HEK293 (cell line): ENCODE measurements around the gene HARS1.

Experiments used
- CTCF ChIA-PET: fragments of 350-600 bp; formaldehyde crosslinking; extraction: SDS; loops from one replicate; lab custom pipeline; 2021; ENCODE audit warnings: antibody characterized with exemption; lab: Yijun Ruan, JAX
- POLR2A ChIA-PET: fragments of 300-600 bp; formaldehyde crosslinking; extraction: SDS; loops from one replicate; lab custom pipeline; 2020; ENCODE audit warnings: antibody characterized with exemption, inconsistent platforms; lab: Yijun Ruan, JAX
- H3K27ac ChIP-seq: fragments of 200-500 bp; sonication (Bioruptor generic); 2 replicates; pipeline ENCODE4 v1.5.1; 2014; ENCODE audit warnings: low read depth, low read length, control low read depth, inconsistent platforms; ENCODE audit errors: extremely low read depth
- H3K36me3 ChIP-seq, 2 experiments: fragments of 200-500 bp in 1 of 2; sonication (Bioruptor generic) in 1 of 2; 1 replicate in 1 of 2; 2 replicates in 1 of 2; pipeline ENCODE4 v1.5.1; 2014 to 2017; ENCODE audit warnings: inconsistent platforms in 2 of 2, low read length in 2 of 2; ENCODE audit not compliant: control insufficient read depth in 2 of 2, insufficient read depth in 1 of 2
- H3K4me1 ChIP-seq: fragments of 200-500 bp; sonication (Bioruptor generic); 2 replicates; pipeline ENCODE4 v1.5.1; 2014; ENCODE audit warnings: mild to moderate bottlenecking, low read length, inconsistent platforms; ENCODE audit not compliant: control insufficient read depth, insufficient read depth
- H3K4me3 ChIP-seq: 2 replicates; pipeline ENCODE4 v1.5.1; 2011; ENCODE audit warnings: low read depth, mild to moderate bottlenecking, control low read depth, low read length, moderate library complexity
- H3K9me3 ChIP-seq: fragments of 200-500 bp; sonication (Bioruptor generic); 2 replicates; pipeline ENCODE4 v1.5.1; 2014; ENCODE audit warnings: low read depth, low read length, inconsistent platforms; ENCODE audit not compliant: control insufficient read depth, insufficient read depth
- BCL11A ChIP-seq: fragments of 450-650 bp; formaldehyde crosslinking; IDR thresholded peaks from 2 replicates; pipeline ENCODE4 v1.5.1; 2016; ENCODE audit warnings: low read depth, missing biosample characterization, missing genetic modification characterization
- KLF16 ChIP-seq: fragments of 450-650 bp; formaldehyde crosslinking; IDR thresholded peaks from 2 replicates; pipeline ENCODE4 v1.5.1; 2017; ENCODE audit warnings: missing biosample characterization, missing genetic modification characterization
- PRDM1 ChIP-seq: fragments of 450-650 bp; formaldehyde crosslinking; IDR thresholded peaks from 2 replicates; pipeline ENCODE4; 2016; ENCODE audit warnings: missing biosample characterization, missing genetic modification characterization
- SALL2 ChIP-seq: fragments of 450-650 bp; formaldehyde crosslinking; IDR thresholded peaks from 2 replicates; pipeline ENCODE4 v1.5.0; 2017; ENCODE audit warnings: missing biosample characterization, mild to moderate bottlenecking, missing genetic modification characterization, borderline replicate concordance
- TCF7L2 ChIP-seq: IDR thresholded peaks from 2 replicates; pipeline ENCODE4 v1.6.1; 2011; ENCODE audit warnings: low read depth, mild to moderate bottlenecking, inconsistent platforms, low read length, moderate library complexity, borderline replicate concordance
- WT1 ChIP-seq: fragments of 450-650 bp; formaldehyde crosslinking; IDR thresholded peaks from 2 replicates; pipeline ENCODE4 v1.5.1; 2016; ENCODE audit warnings: missing biosample characterization, missing genetic modification characterization
- ZBTB20 ChIP-seq: fragments of 450-650 bp; formaldehyde crosslinking; IDR thresholded peaks from 2 replicates; pipeline ENCODE4 v1.5.1; 2016; ENCODE audit warnings: missing biosample characterization, missing genetic modification characterization
- ZBTB48 ChIP-seq: fragments of 450-650 bp; formaldehyde crosslinking; IDR thresholded peaks from 2 replicates; pipeline ENCODE4 v1.5.1; 2016; ENCODE audit warnings: missing biosample characterization, missing genetic modification characterization
- ZBTB8A ChIP-seq: fragments of 450-650 bp; formaldehyde crosslinking; IDR thresholded peaks from 2 replicates; pipeline ENCODE4 v1.5.1; 2016; ENCODE audit warnings: missing biosample characterization, missing genetic modification characterization
- ZNF10 ChIP-seq: fragments of 450-650 bp; formaldehyde crosslinking; IDR thresholded peaks from 2 replicates; pipeline ENCODE4 v1.5.1; 2017; ENCODE audit warnings: missing biosample characterization, missing genetic modification characterization
- ZNF239 ChIP-seq: fragments of 450-650 bp; formaldehyde crosslinking; IDR thresholded peaks from 2 replicates; pipeline ENCODE4 v1.5.1; 2016; ENCODE audit warnings: missing biosample characterization, missing genetic modification characterization
- ZNF335 ChIP-seq: fragments of 450-650 bp; formaldehyde crosslinking; conservative IDR thresholded peaks from 2 replicates; pipeline ENCODE4 v1.5.1; 2016; ENCODE audit warnings: missing biosample characterization, missing genetic modification characterization
- ZNF501 ChIP-seq: fragments of 450-650 bp; formaldehyde crosslinking; IDR thresholded peaks from 2 replicates; pipeline ENCODE4 v1.5.1; 2016; ENCODE audit warnings: missing biosample characterization, missing genetic modification characterization
- ZNF521 ChIP-seq: fragments of 450-650 bp; formaldehyde crosslinking; IDR thresholded peaks from 2 replicates; pipeline ENCODE4 v1.5.1; 2017; ENCODE audit warnings: missing biosample characterization, mild to moderate bottlenecking, missing genetic modification characterization
- ZNF548 ChIP-seq: fragments of 450-650 bp; formaldehyde crosslinking; IDR thresholded peaks from 2 replicates; pipeline ENCODE4 v1.5.1; 2016; ENCODE audit warnings: missing biosample characterization, missing genetic modification characterization
- ZNF561 ChIP-seq: fragments of 450-650 bp; IDR thresholded peaks from 2 replicates; pipeline ENCODE4 v1.5.1; 2018; ENCODE audit warnings: missing biosample characterization, missing genetic modification characterization, borderline replicate concordance
- ZNF596 ChIP-seq: fragments of 450-650 bp; IDR thresholded peaks from 2 replicates; pipeline ENCODE4 v1.5.0; 2018; ENCODE audit warnings: missing biosample characterization, mild to moderate bottlenecking, missing genetic modification characterization, moderate library complexity
- ZNF660 ChIP-seq: fragments of 450-650 bp; IDR thresholded peaks from 2 replicates; pipeline ENCODE4 v1.5.1; 2018; ENCODE audit warnings: missing biosample characterization, mild to moderate bottlenecking, missing genetic modification characterization
- ZNF843 ChIP-seq: fragments of 450-650 bp; formaldehyde crosslinking; IDR thresholded peaks from 2 replicates; pipeline ENCODE4 v1.5.1; 2016; ENCODE audit warnings: missing biosample characterization, missing genetic modification characterization
- TF ChIP-seq, protein P1 (sequence below): fragments of 450-650 bp; formaldehyde crosslinking; IDR thresholded peaks from 2 replicates; pipeline ENCODE4 v1.5.1; 2016; ENCODE audit warnings: missing biosample characterization, missing genetic modification characterization
- TF ChIP-seq, protein P2 (sequence below): fragments of 450-650 bp; formaldehyde crosslinking; IDR thresholded peaks from 2 replicates; pipeline ENCODE4 v1.5.1; 2016; ENCODE audit warnings: missing biosample characterization, missing genetic modification characterization
- TF ChIP-seq, protein P3 (sequence below): fragments of 450-650 bp; formaldehyde crosslinking; IDR thresholded peaks from 2 replicates; pipeline ENCODE4 v1.5.1; 2017; ENCODE audit warnings: missing biosample characterization, missing genetic modification characterization
- TF ChIP-seq, protein P4 (sequence below): fragments of 450-650 bp; formaldehyde crosslinking; IDR thresholded peaks from 2 replicates; pipeline ENCODE4 v1.5.1; 2016; ENCODE audit warnings: missing biosample characterization, missing genetic modification characterization
- TF ChIP-seq, protein P5 (sequence below): fragments of 450-650 bp; formaldehyde crosslinking; IDR thresholded peaks from 2 replicates; pipeline ENCODE4 v1.5.1; 2016; ENCODE audit warnings: missing biosample characterization, missing genetic modification characterization, borderline replicate concordance

Gene HARS1

DNA sequence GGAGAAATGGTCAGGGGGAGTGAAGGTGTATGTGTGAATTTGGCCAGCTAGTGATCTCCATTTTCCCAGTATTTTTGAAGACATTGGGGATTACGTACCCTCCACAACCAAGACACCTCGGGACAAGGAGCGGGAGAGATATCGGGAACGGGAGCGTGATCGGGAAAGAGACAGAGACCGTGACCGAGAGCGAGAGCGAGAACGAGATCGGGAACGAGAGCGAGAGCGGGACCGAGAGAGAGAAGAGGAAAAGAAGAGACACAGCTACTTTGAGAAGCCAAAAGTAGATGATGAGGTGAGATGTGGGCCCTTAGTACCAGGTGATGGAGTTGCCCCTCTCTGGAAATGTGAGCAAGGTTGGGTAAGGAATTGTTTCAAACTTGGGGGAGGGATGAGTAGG, 32.3 kb downstream of the HARS1 start:
- TF ChIP-seq SALL2 (tag by site-specific recombination), result no peak
- TF ChIP-seq ZNF596 (tag by site-specific recombination), result peak; percentile 60
- TF ChIP-seq PRDM1 (tag by site-specific recombination), result 0 out of 2 replicates have a peak, but pooled peaks have one; percentile 52
- TF ChIP-seq ZNF660, result no peak
- TF ChIP-seq ZNF548 (tag by site-specific recombination), result no peak
- TF ChIP-seq ZNF521 (tag by site-specific recombination), result no peak
- CTCF ChIA-PET, result no interaction called here
- no peaks in the 10 kb centered on the region for H3K9me3 ChIP-seq
- H3K36me3 ChIP-seq, result peaks cover 76 to 93% of the 10 kb centered on the region in 2 experiments
- POLR2A ChIA-PET, result interaction anchor here (2.1 kb wide), 1 partner anchor 11 kb away, joined by 11 read pairs; the partner anchor contains the start of genes IK and NDUFA2
- no peaks in the 10 kb centered on the region for H3K4me1 ChIP-seq
- no peak overlapping the region for H3K4me3 ChIP-seq
- H3K27ac ChIP-seq, result no peak overlapping the region

DNA sequence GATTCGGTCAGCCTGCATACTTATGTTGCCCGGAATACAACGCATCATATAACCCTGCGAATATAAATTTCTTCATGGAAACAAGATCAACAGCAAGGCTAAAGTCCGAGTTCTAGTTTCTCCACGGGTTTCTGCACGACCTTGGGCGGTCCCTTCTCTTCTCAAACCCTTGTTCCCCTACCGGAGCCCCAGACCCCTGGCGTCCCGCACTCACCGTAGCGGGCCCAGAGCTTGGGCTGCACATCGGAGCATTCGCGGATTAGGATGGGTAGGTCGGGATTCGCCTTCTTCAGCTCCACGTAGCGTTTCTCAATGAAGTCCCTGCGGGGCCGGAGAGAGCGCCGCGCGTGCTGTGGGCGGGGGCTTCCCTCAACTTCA, 44.1 kb downstream of the HARS1 start:
- Histone ChIP-seq H3K4me3 (peak overlapping the region; percentile 80), H3K27ac (peak overlapping the region; percentile 60; the same call in 1 of the 2 replicates), H3K36me3 (peaks cover 40 to 74% of the 10 kb centered on the region in 2 experiments), H3K4me1 (peaks cover 2% of the 10 kb centered on the region; the same call in 1 of the 2 replicates), H3K9me3 (no peaks in the 10 kb centered on the region)
- POLR2A ChIA-PET, result interaction anchor here (0.6 to 2.6 kb wide), 43 partner anchors 8 to 406 kb away, joined by 3 to 40 read pairs (median 6); partner anchors contain the start of genes ANKHD1, APBB3, DND1 and HARS1
- TF ChIP-seq, protein P1, sequence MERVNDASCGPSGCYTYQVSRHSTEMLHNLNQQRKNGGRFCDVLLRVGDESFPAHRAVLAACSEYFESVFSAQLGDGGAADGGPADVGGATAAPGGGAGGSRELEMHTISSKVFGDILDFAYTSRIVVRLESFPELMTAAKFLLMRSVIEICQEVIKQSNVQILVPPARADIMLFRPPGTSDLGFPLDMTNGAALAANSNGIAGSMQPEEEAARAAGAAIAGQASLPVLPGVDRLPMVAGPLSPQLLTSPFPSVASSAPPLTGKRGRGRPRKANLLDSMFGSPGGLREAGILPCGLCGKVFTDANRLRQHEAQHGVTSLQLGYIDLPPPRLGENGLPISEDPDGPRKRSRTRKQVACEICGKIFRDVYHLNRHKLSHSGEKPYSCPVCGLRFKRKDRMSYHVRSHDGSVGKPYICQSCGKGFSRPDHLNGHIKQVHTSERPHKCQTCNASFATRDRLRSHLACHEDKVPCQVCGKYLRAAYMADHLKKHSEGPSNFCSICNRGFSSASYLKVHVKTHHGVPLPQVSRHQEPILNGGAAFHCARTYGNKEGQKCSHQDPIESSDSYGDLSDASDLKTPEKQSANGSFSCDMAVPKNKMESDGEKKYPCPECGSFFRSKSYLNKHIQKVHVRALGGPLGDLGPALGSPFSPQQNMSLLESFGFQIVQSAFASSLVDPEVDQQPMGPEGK (tag by site-specific recombination), result no peak
- TF ChIP-seq ZNF10 (tag by site-specific recombination) (no peak), ZNF843 (tag by site-specific recombination) (0 out of 2 replicates have a peak, but pooled peaks have one; percentile 17), ZNF501 (0 out of 2 replicates have a peak, but pooled peaks have one; percentile 23), WT1 (tag by site-specific recombination) (no peak), ZNF335 (tag by site-specific recombination) (no peak), ZBTB20 (tag by site-specific recombination) (peak; percentile 9; the same call in 1 of the 2 replicates), ZBTB48 (tag by site-specific recombination) (peak; percentile 80), BCL11A (tag by site-specific recombination) (0 out of 2 replicates have a peak, but pooled peaks have one; percentile 81), TCF7L2 (no peak), ZNF239 (tag by site-specific recombination) (no peak), ZBTB8A (tag by site-specific recombination) (no peak), ZNF561 (tag by site-specific recombination) (0 out of 2 replicates have a peak, but pooled peaks have one; percentile 22), KLF16 (tag by site-specific recombination) (0 out of 2 replicates have a peak, but pooled peaks have one; percentile 18)
- TF ChIP-seq, protein P2, sequence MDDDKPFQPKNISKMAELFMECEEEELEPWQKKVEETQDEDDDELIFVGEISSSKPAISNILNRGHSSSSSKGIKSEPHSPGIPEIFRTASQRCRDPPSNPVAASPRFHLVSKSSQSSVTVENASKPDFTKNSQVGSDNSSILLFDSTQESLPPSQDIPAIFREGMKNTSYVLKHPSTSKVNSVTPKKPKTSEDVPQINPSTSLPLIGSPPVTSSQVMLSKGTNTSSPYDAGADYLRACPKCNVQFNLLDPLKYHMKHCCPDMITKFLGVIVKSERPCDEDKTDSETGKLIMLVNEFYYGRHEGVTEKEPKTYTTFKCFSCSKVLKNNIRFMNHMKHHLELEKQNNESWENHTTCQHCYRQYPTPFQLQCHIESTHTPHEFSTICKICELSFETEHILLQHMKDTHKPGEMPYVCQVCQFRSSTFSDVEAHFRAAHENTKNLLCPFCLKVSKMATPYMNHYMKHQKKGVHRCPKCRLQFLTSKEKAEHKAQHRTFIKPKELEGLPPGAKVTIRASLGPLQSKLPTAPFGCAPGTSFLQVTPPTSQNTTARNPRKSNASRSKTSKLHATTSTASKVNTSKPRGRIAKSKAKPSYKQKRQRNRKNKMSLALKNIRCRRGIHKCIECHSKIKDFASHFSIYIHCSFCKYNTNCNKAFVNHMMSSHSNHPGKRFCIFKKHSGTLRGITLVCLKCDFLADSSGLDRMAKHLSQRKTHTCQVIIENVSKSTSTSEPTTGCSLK (tag by site-specific recombination), result no peak
- TF ChIP-seq, protein P3, sequence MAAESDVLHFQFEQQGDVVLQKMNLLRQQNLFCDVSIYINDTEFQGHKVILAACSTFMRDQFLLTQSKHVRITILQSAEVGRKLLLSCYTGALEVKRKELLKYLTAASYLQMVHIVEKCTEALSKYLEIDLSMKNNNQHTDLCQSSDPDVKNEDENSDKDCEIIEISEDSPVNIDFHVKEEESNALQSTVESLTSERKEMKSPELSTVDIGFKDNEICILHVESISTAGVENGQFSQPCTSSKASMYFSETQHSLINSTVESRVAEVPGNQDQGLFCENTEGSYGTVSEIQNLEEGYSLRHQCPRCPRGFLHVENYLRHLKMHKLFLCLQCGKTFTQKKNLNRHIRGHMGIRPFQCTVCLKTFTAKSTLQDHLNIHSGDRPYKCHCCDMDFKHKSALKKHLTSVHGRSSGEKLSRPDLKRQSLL (tag by site-specific recombination), result no peak
- TF ChIP-seq, protein P4, sequence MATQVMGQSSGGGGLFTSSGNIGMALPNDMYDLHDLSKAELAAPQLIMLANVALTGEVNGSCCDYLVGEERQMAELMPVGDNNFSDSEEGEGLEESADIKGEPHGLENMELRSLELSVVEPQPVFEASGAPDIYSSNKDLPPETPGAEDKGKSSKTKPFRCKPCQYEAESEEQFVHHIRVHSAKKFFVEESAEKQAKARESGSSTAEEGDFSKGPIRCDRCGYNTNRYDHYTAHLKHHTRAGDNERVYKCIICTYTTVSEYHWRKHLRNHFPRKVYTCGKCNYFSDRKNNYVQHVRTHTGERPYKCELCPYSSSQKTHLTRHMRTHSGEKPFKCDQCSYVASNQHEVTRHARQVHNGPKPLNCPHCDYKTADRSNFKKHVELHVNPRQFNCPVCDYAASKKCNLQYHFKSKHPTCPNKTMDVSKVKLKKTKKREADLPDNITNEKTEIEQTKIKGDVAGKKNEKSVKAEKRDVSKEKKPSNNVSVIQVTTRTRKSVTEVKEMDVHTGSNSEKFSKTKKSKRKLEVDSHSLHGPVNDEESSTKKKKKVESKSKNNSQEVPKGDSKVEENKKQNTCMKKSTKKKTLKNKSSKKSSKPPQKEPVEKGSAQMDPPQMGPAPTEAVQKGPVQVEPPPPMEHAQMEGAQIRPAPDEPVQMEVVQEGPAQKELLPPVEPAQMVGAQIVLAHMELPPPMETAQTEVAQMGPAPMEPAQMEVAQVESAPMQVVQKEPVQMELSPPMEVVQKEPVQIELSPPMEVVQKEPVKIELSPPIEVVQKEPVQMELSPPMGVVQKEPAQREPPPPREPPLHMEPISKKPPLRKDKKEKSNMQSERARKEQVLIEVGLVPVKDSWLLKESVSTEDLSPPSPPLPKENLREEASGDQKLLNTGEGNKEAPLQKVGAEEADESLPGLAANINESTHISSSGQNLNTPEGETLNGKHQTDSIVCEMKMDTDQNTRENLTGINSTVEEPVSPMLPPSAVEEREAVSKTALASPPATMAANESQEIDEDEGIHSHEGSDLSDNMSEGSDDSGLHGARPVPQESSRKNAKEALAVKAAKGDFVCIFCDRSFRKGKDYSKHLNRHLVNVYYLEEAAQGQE (tag by site-specific recombination), result 0 out of 2 replicates have a peak, but pooled peaks have one; percentile 14
- TF ChIP-seq, protein P5, sequence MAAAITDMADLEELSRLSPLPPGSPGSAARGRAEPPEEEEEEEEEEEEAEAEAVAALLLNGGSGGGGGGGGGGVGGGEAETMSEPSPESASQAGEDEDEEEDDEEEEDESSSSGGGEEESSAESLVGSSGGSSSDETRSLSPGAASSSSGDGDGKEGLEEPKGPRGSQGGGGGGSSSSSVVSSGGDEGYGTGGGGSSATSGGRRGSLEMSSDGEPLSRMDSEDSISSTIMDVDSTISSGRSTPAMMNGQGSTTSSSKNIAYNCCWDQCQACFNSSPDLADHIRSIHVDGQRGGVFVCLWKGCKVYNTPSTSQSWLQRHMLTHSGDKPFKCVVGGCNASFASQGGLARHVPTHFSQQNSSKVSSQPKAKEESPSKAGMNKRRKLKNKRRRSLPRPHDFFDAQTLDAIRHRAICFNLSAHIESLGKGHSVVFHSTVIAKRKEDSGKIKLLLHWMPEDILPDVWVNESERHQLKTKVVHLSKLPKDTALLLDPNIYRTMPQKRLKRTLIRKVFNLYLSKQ, result no peak
- CTCF ChIA-PET, result interaction anchor here (0.6 to 1.9 kb wide), 7 partner anchors 8 to 537 kb away, joined by 3 to 10 read pairs (median 3); no protein-coding TSS in a partner anchor
